Measurements from ENCODE around the gene SPAM1.
"Not testable (repeated sequence)": the region's sequence is repeated elsewhere in the genome, so short reads cannot be mapped to it uniquely, and the experiment has no call there.

SPAM1 gene

DNA sequence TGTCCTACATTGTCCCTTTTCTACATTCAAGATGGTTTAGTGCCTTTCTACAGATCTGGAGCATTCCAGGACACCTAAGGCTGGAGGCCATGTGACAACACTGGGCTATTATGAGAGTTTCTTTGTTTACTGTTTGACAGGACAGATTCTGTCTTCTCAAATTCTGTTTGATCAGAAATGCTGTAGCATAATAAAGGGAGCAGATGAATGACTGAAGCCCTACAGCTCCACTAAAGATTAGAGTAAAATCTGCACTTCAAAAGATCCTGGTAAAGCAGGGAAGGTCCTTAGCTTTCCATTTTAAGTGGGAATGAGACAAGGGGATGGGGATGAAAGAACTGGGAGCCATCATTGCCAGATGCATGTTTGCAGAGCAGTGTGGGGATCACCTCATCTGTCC, 69.4 kb downstream of the SPAM1 start:
- DNase-seq (ENCODE audit: low read depth), result no peak
- H3K4me3 ChIP-seq (replicated peaks; ENCODE audit: low read depth, low read length), result no peak overlapping the region
- TF ChIP-seq, protein P1, sequence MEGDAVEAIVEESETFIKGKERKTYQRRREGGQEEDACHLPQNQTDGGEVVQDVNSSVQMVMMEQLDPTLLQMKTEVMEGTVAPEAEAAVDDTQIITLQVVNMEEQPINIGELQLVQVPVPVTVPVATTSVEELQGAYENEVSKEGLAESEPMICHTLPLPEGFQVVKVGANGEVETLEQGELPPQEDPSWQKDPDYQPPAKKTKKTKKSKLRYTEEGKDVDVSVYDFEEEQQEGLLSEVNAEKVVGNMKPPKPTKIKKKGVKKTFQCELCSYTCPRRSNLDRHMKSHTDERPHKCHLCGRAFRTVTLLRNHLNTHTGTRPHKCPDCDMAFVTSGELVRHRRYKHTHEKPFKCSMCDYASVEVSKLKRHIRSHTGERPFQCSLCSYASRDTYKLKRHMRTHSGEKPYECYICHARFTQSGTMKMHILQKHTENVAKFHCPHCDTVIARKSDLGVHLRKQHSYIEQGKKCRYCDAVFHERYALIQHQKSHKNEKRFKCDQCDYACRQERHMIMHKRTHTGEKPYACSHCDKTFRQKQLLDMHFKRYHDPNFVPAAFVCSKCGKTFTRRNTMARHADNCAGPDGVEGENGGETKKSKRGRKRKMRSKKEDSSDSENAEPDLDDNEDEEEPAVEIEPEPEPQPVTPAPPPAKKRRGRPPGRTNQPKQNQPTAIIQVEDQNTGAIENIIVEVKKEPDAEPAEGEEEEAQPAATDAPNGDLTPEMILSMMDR (IDR thresholded peaks at IDR 0.05; ENCODE audit: low read length, missing control alignments), result no peak

DNA sequence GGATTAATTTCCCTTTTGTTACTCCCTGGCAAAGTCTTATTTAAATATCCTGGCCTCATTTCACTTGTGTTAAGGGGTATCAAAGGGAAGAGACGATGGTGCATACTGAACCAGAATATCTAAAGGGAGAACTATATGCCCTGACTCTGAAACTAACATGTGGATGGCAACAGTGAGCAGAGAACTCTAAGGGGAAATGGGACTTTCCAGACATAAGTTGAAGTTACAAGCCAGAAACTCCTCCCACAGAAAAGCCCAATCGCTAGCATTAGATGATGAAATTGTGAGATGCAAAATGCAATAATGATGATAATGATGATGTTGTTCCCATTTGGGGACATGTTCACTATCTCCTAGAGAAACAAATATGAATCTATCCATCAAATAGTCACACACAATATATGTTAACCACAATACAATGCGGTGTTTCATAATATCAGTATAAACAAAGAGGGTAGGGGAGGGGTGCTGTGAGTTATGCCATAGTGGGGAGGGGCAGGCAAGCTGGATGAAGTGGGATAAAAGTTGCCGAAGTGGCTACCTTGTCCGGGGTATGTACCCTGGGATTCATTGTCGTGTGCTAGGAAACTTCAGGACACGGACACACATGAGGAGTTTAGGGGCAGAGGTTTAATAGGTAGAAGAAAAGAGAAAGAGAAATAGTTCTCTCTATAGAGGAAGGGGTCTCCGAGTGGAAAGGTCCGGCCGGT, 70.7 kb downstream of the SPAM1 start:
- peak; percentile 10 for DNase-seq (ENCODE audit: low read depth)
- no peak overlapping the region for H3K4me3 ChIP-seq (replicated peaks; ENCODE audit: low read depth, low read length)
- TF ChIP-seq, protein P1 (IDR thresholded peaks at IDR 0.05; ENCODE audit: low read length, missing control alignments), result no peak

DNA sequence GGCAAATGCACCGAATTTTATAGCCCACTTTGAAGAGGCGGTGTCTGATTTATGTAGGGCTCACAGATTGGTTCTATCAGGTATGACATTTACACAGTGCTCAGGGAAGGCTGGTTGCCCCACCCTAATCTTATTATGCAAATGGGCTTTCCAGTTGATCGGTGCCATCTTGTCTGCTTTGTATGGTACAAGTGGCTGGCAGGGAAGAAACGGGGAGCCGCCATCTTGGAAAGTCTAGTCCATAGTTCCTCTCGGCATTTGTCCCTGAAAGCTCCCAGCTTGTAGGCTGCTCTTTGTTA, 71.2 kb downstream of the SPAM1 start:
- TF ChIP-seq, protein P1 (IDR thresholded peaks at IDR 0.05; ENCODE audit: low read length, missing control alignments), result no peak
- no peak for DNase-seq (ENCODE audit: low read depth)

DNA sequence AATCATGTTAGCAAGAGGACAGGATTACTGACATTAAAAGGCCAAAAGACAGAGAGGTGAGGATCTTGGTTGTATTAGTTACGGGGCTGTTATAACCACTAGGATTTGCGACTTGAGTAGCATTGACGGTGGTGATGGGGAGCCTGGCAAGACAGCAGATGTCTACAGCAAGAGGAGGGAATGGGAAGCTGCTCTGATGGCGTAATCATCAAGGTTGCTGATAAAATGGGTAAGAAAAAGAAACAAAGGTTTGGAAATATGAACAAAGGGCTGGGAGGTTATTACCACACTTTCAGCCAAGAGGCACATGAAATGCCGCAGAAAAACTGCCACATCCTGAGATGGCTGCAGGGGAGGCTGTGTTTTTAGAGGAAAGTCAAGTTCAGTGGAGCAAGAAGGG, 73.9 kb downstream of the SPAM1 start:
- TF ChIP-seq, protein P1 (IDR thresholded peaks at IDR 0.05; ENCODE audit: low read length, missing control alignments), result no peak
- DNase-seq (ENCODE audit: low read depth), result no peak
- H3K4me3 ChIP-seq (replicated peaks; ENCODE audit: low read depth, low read length), result no peak overlapping the region

More for the DNA sequence above, 71.2 kb downstream of the SPAM1 start:
- H3K4me3 ChIP-seq (replicated peaks; ENCODE audit: low read depth, low read length), result no peak overlapping the region

DNA sequence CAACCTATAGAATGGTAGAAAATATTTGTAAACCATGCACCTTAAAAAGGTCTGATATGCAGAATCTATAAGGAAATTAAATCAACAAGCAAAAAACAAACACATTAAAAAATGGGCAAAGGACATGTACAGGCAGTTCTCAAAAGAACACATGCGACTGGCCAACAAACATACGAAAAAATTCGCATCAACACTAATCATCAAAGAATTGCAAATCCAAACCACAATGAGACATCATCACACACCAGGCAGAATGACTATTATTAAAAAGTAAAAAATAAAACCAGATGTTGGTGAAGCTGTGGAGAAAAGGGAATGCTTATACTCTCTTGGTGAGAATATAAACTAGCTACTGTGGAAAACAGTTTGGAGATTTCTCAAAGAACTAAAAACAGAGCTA, 74.7 kb downstream of the SPAM1 start:
- H3K4me3 ChIP-seq (replicated peaks; ENCODE audit: low read depth, low read length), result no peak overlapping the region
- TF ChIP-seq, protein P1 (IDR thresholded peaks at IDR 0.05; ENCODE audit: low read length, missing control alignments), result no peak
- DNase-seq (ENCODE audit: low read depth), result no peak

DNA sequence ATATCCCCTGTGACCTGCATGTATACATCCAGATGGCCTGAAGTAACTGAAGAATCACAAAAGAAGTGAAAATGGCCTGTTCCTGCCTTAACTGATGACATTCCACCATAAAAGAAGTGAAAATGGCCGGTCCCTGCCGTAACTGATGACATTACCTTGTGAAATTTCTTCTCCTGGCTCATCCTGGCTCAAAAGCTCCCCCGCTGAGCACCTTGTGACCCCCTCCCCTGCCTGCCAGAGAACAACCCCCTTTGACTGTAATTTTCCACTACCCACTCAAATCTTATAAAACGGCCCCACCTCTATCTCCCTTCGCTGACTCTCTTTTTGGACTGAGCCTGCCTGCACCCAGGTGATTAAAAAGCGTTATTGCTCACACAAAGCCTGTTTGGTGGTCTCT, 83.3 kb downstream of the SPAM1 start:
- DNase-seq (ENCODE audit: low read depth); H3K4me3 ChIP-seq (replicated peaks; ENCODE audit: low read depth, low read length): not testable (repeated sequence)

DNA sequence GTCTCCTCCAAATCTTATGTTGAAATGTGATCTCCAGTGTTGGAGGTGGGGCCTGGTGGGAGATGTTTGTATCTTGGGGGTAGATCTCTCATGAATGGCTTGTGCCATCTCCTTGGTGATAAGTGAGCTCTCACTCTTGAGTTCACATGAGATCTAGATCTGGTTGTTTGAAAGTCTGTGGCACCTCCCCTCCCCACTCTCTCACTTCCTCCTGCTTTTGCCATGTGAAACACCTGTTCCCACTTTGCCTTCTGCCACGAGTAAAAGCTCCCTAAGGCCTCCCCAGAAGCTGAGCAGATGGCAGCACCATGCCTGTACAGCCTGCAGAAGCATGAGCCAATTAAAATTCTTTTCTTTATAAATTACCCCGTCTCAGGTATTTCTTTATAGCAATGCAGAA, 84.3 kb downstream of the SPAM1 start:
- H3K4me3 ChIP-seq (replicated peaks; ENCODE audit: low read depth, low read length), result no peak overlapping the region
- TF ChIP-seq, protein P1 (IDR thresholded peaks at IDR 0.05; ENCODE audit: low read length, missing control alignments), result no peak
- no peak for DNase-seq (ENCODE audit: low read depth)

Data from fibroblast of pulmonary artery (primary cell).